Panc1 (cell line): ENCODE data around the gene SRC. TPM values are rescaled to one million over a fixed set of nuclear protein-coding genes. Genes with fewer than 3 reads are reported as not detected.

Experiments
- ATAC-seq: fragments of 200-7000 bp; cut with Tn5 transposase; 2 replicates; pipeline ENCODE4 v1.9.1; 2020; ENCODE audit warnings: mild to moderate bottlenecking, moderate library complexity
- BruUV-seq: library from RNA; stranded (reverse); fragments of 400-500 nt; replicated peaks from 2 replicates; lab custom pipeline; 2021; lab: Mats Ljungman, UMichigan
- CTCF ChIA-PET: fragments of 300-600 bp; sonication (Branson Sonifier 250); formaldehyde crosslinking; loops from one replicate; lab custom pipeline; 2022; ENCODE audit warnings: antibody characterized with exemption; lab: Charles Lee
- POLR2A ChIA-PET: fragments of 300-600 bp; sonication (Branson Sonifier 250); formaldehyde crosslinking; loops from one replicate; lab custom pipeline; 2022; ENCODE audit warnings: antibody characterized with exemption; lab: Charles Lee
- DNase-seq: peaks from one replicate; pipeline ENCODE4 v3.0.0-alpha.2; 2010; ENCODE audit warnings: low read depth, low spot score
- H3K27ac ChIP-seq: 2 replicates; pipeline ENCODE4 v1.5.1; 2011; ENCODE audit warnings: mild to moderate bottlenecking, low read length, inconsistent platforms
- H3K27me3 ChIP-seq: fragments of 200-500 bp; sonication (Bioruptor generic); 2 replicates; pipeline ENCODE4 v1.6.0; 2014; ENCODE audit warnings: low read length, inconsistent platforms; ENCODE audit not compliant: control insufficient read depth, insufficient read depth
- H3K36me3 ChIP-seq: fragments of 200-500 bp; sonication (Bioruptor generic); 2 replicates; pipeline ENCODE4 v1.5.1; 2014; ENCODE audit warnings: inconsistent platforms, mild to moderate bottlenecking, low read length, moderate library complexity; ENCODE audit not compliant: control insufficient read depth, insufficient read depth
- H3K4me1 ChIP-seq: 2 replicates; pipeline ENCODE4 v1.5.1; 2011; ENCODE audit warnings: inconsistent platforms, mild to moderate bottlenecking, low read length, moderate library complexity; ENCODE audit not compliant: control insufficient read depth, insufficient read depth
- H3K4me3 ChIP-seq, 2 experiments: 2 replicates each; pipeline ENCODE4 v1.5.1; 2011 to 2012; ENCODE audit warnings: low read depth in 2 of 2, low read length in 2 of 2, mild to moderate bottlenecking in 2 of 2, inconsistent platforms in 1 of 2, moderate library complexity in 1 of 2
- H3K9me3 ChIP-seq: fragments of 200-500 bp; sonication (Bioruptor generic); 2 replicates; pipeline ENCODE4 v1.5.1; 2014; ENCODE audit warnings: low read depth, mild to moderate bottlenecking, inconsistent platforms, low read length, moderate library complexity; ENCODE audit not compliant: control insufficient read depth, insufficient read depth
- CTCF ChIP-seq: fragments of 450-650 bp; IDR thresholded peaks from 2 replicates; pipeline ENCODE4 v1.5.1; 2017; ENCODE audit warnings: mild to moderate bottlenecking
- POLR2AphosphoS5 ChIP-seq: IDR thresholded peaks from 2 replicates; pipeline ENCODE4 v1.6.1; 2012; ENCODE audit warnings: mild to moderate bottlenecking, low read depth, low read length, moderate library complexity
- REST ChIP-seq, 2 experiments: IDR thresholded peaks; 2 replicates each; pipeline ENCODE4 v1.6.1; 2011 to 2012; ENCODE audit warnings: low read depth in 2 of 2, control low read depth in 1 of 2, low read length in 1 of 2, mild to moderate bottlenecking in 1 of 2, moderate library complexity in 1 of 2; ENCODE audit not compliant: insufficient read depth in 1 of 2
- SIN3A ChIP-seq: IDR thresholded peaks from 2 replicates; pipeline ENCODE4 v1.6.1; 2012; ENCODE audit warnings: low read depth, mild to moderate bottlenecking, low read length, moderate library complexity, borderline replicate concordance; ENCODE audit not compliant: insufficient read depth
- TCF7L2 ChIP-seq: IDR thresholded peaks from 2 replicates; pipeline ENCODE4 v1.6.1; 2011; ENCODE audit warnings: mild to moderate bottlenecking, low read depth, low read length, inconsistent platforms
- in situ Hi-C: cut with HindIII; loops from 2 replicates; pipeline ENCODE4 v1.10.0; 2016; ENCODE audit warnings: low sequenced_read_pairs, low pct_unique_long_range_greater_than_20kb
- intact Hi-C: fragments of 100-400 bp; cut with micrococcal nuclease; formaldehyde crosslinking; loops from one replicate; pipeline ENCODE4 v1.10.0; 2022; ENCODE audit not compliant: unreplicated experiment
- total RNA-seq: library from RNA; stranded (reverse); gene quantifications from one replicate; pipeline ENCODE4 v1.2.1, GENCODE V29; 2021; ENCODE audit not compliant: unreplicated experiment

SRC gene
- total RNA-seq, 1 experiment from 2014 or later: 24.9 TPM

- in situ Hi-C loops (no loop called here), intact Hi-C loops (no loop called here)
- no peak for TF ChIP-seq REST (IDR thresholded peaks at IDR 0.05; ENCODE audit: insufficient read depth in 1 of 2, low read depth in 2 of 2, low read length in 1 of 2)
- TF ChIP-seq CTCF: no peak
- no peak for TF ChIP-seq SIN3A
- TF ChIP-seq TCF7L2: no peak
- TF ChIP-seq POLR2AphosphoS5: no peak
- Histone ChIP-seq H3K27me3 (no peaks in the 10 kb centered on the region), H3K36me3 (no peaks in the 10 kb centered on the region), H3K4me1 (peaks cover 3% of the 10 kb centered on the region; the same call in 1 of the 2 replicates), H3K4me3 (no peak overlapping the region), H3K27ac (no peak overlapping the region), H3K9me3 (no peaks in the 10 kb centered on the region)
- ChIA-PET POLR2A (no interaction called here), CTCF (no interaction called here)
- BruUV-seq: no TSS peak
- ATAC-seq (no peak), DNase-seq (no peak)
These were observed 67.0 kb downstream of the SRC start for GRCh38 chr20:37413023-37413334.

- no TSS peak for BruUV-seq
- intact Hi-C loops: no loop called here
- no peak overlapping the region for H3K27ac ChIP-seq
- DNase-seq (no peak), ATAC-seq (no peak)
- ChIA-PET POLR2A (no interaction called here), CTCF (no interaction called here)
- in situ Hi-C loops: no loop called here
- H3K4me1 ChIP-seq: peaks cover 3% of the 10 kb centered on the region; the same call in 1 of the 2 replicates
- no peaks in the 10 kb centered on the region for H3K27me3 ChIP-seq
- no peaks in the 10 kb centered on the region for H3K9me3 ChIP-seq
- no peak for TF ChIP-seq CTCF
- no peak for TF ChIP-seq POLR2AphosphoS5
- no peak for TF ChIP-seq SIN3A
- TF ChIP-seq REST (IDR thresholded peaks at IDR 0.05; ENCODE audit: insufficient read depth in 1 of 2, low read depth in 2 of 2, low read length in 1 of 2): no peak
- TF ChIP-seq TCF7L2: no peak
- H3K4me3 ChIP-seq: no peak overlapping the region
- no peaks in the 10 kb centered on the region for H3K36me3 ChIP-seq
These were observed 67.4 kb downstream of the SRC start for GRCh38 chr20:37413379-37413778.
